PFSK-1 (cell line): ENCODE measurements around the gene BCO1.

Source experiments
- FOXP2 ChIP-seq: optimal IDR thresholded peaks from 2 replicates; pipeline ENCODE3; 2011; ENCODE audit warnings: borderline replicate concordance, control low read depth, inconsistent platforms; ENCODE audit not compliant: insufficient read depth; ENCODE audit errors: extremely low read length, extremely low read depth
- POLR2AphosphoS5 ChIP-seq: IDR thresholded peaks from 2 replicates; pipeline ENCODE4 v1.6.1; 2012; ENCODE audit warnings: low read depth, mild to moderate bottlenecking, control low read depth, low read length, moderate library complexity
- REST ChIP-seq, 2 experiments: IDR thresholded peaks; 2 replicates each; pipeline versions ENCODE4 v1.6.1 to v1.8.0; 2011 to 2012; ENCODE audit warnings: low read depth in 2 of 2, low read length in 2 of 2, control low read depth in 1 of 2, inconsistent platforms in 1 of 2, mild to moderate bottlenecking in 1 of 2, moderate library complexity in 1 of 2; ENCODE audit not compliant: insufficient read depth in 1 of 2
- SIN3A ChIP-seq: IDR thresholded peaks from 2 replicates; pipeline ENCODE4 v1.6.1; 2012; ENCODE audit warnings: mild to moderate bottlenecking, low read length, moderate library complexity, borderline replicate concordance; ENCODE audit not compliant: insufficient read depth
- TAF1 ChIP-seq: IDR thresholded peaks from 2 replicates; pipeline ENCODE4 v1.6.1; 2012; ENCODE audit warnings: low read length, control low read depth, borderline replicate concordance; ENCODE audit not compliant: insufficient read depth

The BCO1 gene

GRCh38 chr16:81337097-81337496 lies 98.6 kb downstream of the BCO1 start:
- TF ChIP-seq TAF1, result no peak
- TF ChIP-seq REST (IDR thresholded peaks at IDR 0.05; ENCODE audit: insufficient read depth in 1 of 2, low read depth in 2 of 2, low read length in 2 of 2), result no peak
- TF ChIP-seq POLR2AphosphoS5, result no peak
- TF ChIP-seq SIN3A, result no peak
- TF ChIP-seq FOXP2, result no peak
